ENCODE measurements around the gene QRICH2.
"Not testable (repeated sequence)": the region's sequence is repeated elsewhere in the genome, so short reads cannot be mapped to it uniquely, and the experiment has no call there.

The QRICH2 gene

GRCh38 chr17:76265624-76266243, 42.3 kb downstream of the QRICH2 start:
- DNase-seq: peak; percentile 35 to 37

DNA sequence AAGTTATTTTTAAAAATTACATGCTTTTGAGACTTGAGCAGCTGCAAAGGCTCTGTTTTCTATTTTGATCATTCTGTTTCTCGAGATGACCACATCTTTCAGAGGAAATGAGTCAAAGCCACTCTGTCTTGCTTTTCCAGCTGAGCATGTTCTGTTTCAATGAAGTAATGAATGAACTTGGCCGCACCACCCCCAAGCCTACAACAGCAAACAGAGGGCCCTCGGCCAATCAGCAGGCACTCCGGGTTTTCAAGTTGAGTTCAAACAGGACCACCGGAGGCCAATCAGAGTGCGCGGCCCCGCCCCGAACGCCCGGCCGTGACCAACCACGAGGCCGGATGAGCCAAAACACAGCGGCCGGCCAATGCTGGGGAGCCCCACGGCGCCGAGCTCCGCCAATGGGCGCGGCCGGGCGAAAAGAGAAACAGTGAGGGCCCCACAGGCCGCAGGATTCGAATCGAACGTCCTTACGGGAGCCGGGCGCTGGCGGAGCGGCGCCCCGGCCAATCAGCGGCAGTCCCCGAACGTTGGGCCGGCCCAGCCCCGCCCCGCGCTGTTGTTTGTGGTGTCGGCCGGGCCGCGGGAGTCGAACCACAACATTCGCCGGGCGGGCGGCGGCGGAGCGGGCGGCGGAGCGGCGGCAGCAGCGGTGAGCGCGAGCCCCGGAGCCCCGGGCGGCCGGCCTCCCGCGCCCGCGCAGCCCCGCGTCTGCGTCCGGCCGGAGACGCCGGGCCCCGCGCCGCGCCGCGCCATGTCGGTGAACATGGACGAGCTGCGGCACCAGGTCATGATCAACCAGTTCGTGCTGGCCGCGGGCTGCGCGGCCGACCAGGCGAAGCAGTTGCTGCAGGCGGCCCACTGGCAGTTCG, 43.1 kb downstream of the QRICH2 start, which contains the start of gene UBALD2:
Gene UBALD2, plus strand, starts transcription at position 594 of the 869 bp plus-strand sequence. Its CDS starts 158 bp downstream, at position 752.
- peak; percentile 97 to 98 for DNase-seq

DNA sequence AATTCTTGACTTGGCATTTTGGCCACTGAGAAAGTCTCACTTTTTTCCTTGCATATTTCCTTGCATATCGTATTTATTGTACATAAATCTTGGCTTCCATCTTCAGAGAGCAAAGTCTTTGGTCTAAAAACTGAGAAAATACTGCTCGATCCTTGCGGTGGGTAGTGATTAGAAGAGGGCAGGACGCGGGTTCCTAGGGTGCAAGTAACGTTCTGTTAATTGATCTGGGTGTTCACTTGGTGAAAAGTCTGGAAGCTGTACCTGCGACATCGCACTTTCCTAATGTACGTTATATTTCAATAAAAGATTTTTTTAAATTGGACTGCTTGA, 43.7 kb downstream of the QRICH2 start:
- DNase-seq: no peak

GRCh38 chr17:76263896-76264295, 44.2 kb downstream of the QRICH2 start:
- DNase-seq: no peak

- DNase-seq: no peak
These were observed 45.2 kb downstream of the QRICH2 start for GRCh38 chr17:76262732-76263344.

DNA sequence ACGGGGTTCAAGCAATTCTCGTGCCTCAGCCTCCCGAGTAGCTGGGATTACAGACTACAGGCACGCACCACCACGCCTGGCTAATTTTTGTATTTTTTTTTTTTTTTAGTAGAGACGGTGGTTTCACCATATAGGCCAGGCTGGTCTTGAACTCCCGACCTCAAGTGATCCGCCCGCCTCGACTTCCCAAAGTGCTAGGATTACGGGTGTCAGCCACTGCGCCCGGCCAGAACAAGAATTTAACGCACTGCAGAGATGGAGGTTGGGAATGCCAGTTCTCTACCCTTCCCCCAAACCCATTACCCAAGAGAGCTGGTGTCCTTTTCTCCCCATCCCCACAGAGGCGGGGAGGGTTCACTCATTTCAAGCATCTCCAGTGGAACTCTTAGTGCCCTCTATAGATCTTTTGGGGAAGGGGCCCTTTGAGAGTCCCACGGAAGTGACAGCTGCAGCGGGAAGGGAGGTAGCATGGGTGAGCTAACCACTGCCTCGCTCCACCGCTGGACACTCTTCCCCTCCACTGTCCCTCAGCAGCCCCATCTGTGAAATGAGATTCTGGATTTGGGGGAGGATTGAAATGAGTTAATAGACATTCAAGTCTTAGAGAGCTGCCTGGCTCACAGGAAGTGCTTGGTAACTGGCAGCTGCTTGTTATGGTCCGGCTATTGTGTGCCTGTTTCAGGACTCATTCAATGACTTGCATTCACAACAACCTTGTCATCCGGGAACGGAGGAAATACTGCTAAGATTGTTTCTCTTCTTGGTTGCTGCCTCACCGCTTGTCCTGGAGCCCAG, 46.5 kb downstream of the QRICH2 start:
- no peak for DNase-seq

DNA sequence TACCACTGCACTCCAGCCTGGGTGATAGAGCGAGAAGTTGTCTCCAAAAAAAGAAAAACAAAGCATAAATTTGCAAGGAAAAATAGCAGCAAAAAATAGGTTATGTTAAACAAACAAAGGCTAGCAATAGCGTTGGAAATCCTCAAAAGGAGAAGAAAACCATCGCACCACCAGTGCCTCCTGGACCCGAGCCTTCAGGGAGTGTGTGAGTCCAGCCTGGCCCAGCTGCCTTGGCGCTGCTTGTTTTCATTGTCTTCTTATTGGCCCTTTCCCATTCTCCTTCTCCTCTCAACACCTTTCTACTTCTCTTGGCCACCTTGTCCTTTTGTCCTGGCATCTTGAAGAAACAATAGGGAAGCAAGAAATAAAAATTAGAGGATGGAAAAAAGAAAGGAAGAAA, 47.4 kb downstream of the QRICH2 start:
- no peak for DNase-seq

- DNase-seq: no peak
These were observed 47.9 kb downstream of the QRICH2 start for GRCh38 chr17:76260220-76260619.

DNA sequence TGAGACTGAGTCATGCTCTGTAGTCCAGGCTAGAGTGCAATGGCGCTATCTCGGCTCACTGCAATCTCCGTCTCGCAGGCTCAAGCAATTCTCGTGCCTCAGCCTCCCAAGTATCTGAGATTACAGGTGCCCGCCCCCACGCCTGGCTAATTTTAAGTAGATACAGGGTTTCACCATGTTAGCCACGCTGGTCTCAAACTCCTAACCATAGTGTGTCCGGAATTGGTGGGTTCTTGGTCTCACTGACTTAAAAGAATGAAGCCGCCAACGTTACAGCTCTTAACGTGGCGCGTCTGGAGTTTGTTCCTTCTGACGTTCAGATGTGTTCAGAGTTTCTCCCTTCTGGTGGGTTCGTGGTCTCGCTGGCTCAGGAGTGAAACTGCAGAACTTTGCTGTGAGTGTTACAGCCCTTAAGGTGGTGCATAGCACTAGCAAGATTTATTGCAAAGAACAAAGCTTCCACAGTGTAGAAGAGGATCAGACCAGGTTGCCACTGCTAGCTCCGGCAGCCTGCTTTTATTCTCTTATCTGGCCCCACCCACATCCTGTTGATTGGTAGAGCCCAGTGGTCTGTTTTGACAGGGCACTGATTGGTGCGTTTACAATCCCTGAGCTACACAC, 51.5 kb downstream of the QRICH2 start:
- not testable (repeated sequence) for DNase-seq

DNA sequence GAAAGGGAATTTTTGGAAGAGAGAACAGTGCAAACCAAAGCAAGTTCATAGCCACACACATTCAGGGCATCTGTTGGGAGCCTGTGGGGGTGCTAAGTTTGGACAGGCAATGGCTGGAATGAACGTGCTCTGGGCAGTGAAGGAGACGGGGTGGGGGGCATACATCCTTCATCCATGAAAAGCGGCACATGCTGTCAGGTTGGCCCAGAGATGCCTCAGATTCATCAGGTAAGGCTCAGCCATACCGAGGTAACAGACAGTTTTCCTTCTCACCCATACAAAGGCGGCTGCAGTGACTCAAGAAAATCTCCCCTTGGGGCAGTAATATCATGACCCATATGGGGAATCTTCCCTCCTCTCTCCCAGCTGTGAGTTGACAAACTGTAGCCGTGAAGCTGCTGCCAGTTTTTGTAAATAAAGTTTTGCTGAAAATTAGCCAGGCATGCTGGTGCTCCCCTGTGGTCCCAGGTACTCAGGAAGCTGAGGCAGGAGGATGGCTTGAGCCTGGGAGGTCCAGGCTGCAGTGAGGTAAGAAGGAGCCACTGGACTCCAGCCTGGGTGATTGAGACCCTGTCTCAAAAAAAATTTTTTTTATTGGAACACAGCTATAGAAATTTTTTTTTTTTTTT, 52.2 kb downstream of the QRICH2 start:
- DNase-seq: no peak

DNA sequence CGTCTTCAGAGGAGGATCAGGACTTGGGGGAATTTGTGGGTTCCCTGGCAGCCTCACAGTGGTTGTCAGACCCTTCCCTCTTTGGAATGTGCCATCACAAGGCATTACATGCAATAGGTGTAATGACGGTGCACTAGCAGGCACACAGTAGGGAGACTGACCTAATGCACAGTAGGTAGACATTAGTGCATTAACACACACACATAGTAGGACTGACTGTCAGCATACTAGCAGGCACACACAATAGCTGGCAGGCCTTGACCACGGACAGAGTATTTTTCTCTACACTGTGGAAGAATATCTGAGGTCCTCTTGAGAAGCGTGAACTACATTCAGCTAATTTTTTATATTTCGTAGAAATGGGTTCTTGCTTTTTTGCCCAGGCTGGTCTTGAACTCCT, 53.8 kb downstream of the QRICH2 start:
- no peak for DNase-seq

GRCh38 chr17:76253841-76254240, 54.2 kb downstream of the QRICH2 start:
- DNase-seq: no peak

DNA sequence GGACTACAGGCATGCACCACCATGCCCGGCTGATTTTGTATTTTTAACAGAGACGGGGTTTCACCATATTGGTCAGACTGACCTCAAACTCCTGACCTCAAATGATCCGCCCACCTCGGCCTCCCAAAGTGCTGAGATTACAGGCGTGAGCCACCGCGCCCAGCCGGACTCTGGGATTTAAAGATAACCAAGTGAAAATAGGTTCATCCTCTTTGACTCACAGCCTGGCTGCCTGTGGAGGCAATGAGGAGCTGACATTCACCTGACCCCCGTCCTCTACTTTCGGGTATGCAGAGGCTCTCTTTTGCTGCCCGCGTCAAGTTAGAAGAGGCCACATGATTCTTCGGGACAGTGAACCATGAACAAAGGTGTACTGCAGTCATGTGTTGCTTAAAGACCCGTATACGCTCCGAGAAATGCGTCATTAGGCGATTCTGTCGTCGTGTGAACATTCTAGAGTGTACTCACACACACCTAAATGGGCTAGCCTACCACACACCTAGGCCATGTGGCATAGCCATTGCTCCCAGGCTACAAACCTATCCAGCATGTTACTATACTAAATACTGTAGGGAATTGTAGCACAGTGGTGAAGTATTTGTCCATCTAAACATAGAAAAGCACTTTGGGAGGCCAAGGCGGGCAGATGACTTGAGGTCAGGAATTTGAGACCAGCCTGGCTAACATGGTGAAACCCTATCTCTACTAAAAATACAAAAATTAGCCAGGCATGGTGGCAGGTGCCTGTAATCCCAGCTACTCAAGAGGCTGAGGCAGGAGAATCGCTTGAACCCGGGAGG, 54.9 kb downstream of the QRICH2 start:
- not testable (repeated sequence) for DNase-seq

- DNase-seq: no peak
These were observed 55.8 kb downstream of the QRICH2 start for GRCh38 chr17:76252040-76252954.

- no peak for DNase-seq
These were observed 56.5 kb downstream of the QRICH2 start for GRCh38 chr17:76251478-76252039.

GRCh38 chr17:76250141-76250540, 57.9 kb downstream of the QRICH2 start:
- no peak for DNase-seq

- no peak for DNase-seq
These were observed 59.9 kb downstream of the QRICH2 start for GRCh38 chr17:76248013-76248782.

GRCh38 chr17:76247304-76247703, 60.8 kb downstream of the QRICH2 start:
- no peak for DNase-seq

All from activated CD4-positive, alpha-beta T cell treated with anti-CD3 and anti-CD28 coated beads, Interleukin-2, amount 50 U/mL, for 4 hours (primary cell).